GM12878 (cell line): ENCODE measurements around the gene NHLRC4.

ENCODE experiments used
- CTCF ChIP-seq, 3 experiments: IDR thresholded peaks in 2 of 3; conservative IDR thresholded peaks in 1 of 3; 2 replicates each; pipeline ENCODE4 v1.5.1; 2011; ENCODE audit warnings: low read depth in 3 of 3, low read length in 3 of 3, mild to moderate bottlenecking in 3 of 3, control low read depth in 2 of 3, moderate library complexity in 2 of 3, inconsistent platforms in 1 of 3, mixed read lengths in 1 of 3; ENCODE audit not compliant: control insufficient read depth in 2 of 3, insufficient read depth in 1 of 3; ENCODE audit errors: extremely low read depth in 1 of 3
- FOXM1 ChIP-seq: IDR thresholded peaks from 2 replicates; pipeline ENCODE4 v1.6.1; 2012; ENCODE audit warnings: low read depth, mild to moderate bottlenecking, inconsistent platforms, low read length, moderate library complexity
- RAD21 ChIP-seq: IDR thresholded peaks from 2 replicates; pipeline ENCODE4 v1.6.1; 2011; ENCODE audit warnings: mild to moderate bottlenecking, low read depth, low read length, moderate library complexity; ENCODE audit not compliant: insufficient read depth
- ZZZ3 ChIP-seq: IDR thresholded peaks from 2 replicates; pipeline ENCODE4 v1.6.1; 2011; ENCODE audit warnings: low read depth; ENCODE audit not compliant: control insufficient read depth, insufficient read length

DNA sequence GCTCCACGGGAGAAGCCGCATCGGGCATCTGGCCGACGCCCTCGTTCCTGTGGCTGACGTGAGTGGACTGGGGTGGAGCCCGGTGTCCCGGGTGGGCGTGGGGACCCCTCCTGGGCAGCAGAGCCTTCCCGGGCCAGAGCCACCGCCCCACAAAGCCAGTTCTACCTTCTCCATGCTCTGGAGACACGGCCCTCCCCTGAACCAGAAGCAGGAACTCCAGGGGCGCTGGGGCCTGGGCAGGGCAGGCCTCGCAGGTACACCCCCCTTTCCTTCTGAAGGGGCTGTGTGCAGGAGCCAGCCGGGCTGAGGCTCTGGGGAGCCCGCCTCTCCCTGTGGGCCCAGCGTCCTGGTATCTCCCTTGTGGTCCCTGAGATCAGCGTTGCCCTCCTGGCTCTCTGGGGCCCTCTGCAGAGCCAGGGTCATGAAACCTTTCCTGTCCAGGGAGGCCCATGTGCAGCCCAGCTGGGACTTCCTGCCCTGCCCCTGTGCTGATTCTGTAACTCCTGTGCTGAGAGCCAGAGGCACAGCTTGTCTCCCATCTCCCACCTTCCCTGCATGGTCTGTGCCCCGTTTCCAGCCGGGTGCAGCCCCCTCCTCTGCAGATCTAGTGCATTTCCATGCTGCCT is 9.5 kb downstream of the NHLRC4 start:
- TF ChIP-seq FOXM1 (no peak), RAD21 (no peak), CTCF (IDR thresholded peaks at IDR 0.05 in 2 of 3, conservative IDR thresholded peaks at IDR 0.05 in 1 of 3; ENCODE audit: control insufficient read depth in 2 of 3, extremely low read depth in 1 of 3, insufficient read depth in 1 of 3, low read depth in 3 of 3, low read length in 3 of 3) (no peak), ZZZ3 (no peak)
